Panc1 (cell line): ENCODE results near the gene UNC93B1.

Source experiments
- POLR2AphosphoS5 ChIP-seq: IDR thresholded peaks from 2 replicates; pipeline ENCODE4 v1.6.1; 2012; ENCODE audit warnings: mild to moderate bottlenecking, low read depth, low read length, moderate library complexity
- SIN3A ChIP-seq: IDR thresholded peaks from 2 replicates; pipeline ENCODE4 v1.6.1; 2012; ENCODE audit warnings: low read depth, mild to moderate bottlenecking, low read length, moderate library complexity, borderline replicate concordance; ENCODE audit not compliant: insufficient read depth
- TF ChIP-seq, protein P1 (sequence below): fragments of 450-650 bp; IDR thresholded peaks from 2 replicates; pipeline ENCODE4 v1.5.1; 2017; ENCODE audit warnings: mild to moderate bottlenecking
- TF ChIP-seq, protein P2 (sequence below), 2 experiments: IDR thresholded peaks; 2 replicates each; pipeline ENCODE4 v1.6.1; 2011 to 2012; ENCODE audit warnings: low read depth in 2 of 2, control low read depth in 1 of 2, low read length in 1 of 2, mild to moderate bottlenecking in 1 of 2, moderate library complexity in 1 of 2; ENCODE audit not compliant: insufficient read depth in 1 of 2

DNA sequence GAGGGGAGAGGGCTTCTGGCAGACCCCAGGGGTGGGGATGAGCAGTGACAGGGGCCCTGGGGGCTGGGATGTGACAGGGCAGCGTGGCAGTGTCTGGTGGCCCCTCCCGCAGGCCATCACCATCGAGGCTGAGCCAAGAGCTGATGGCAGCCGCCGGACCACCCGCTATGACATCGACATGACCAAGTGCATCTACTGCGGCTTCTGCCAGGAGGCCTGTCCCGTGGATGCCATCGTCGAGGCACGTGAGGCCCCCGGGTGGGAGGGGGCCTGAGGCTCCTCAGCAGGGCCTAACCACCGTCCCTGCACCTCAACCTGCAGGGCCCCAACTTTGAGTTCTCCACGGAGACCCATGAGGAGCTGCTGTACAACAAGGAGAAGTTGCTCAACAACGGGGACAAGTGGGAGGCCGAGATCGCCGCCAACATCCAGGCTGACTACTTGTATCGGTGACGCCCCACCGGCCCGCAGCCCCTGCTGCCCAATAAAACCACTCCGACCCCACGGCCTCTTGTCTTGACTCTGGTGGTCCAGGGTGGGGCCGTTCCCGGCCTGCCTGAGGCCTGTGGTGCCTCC is 32.3 kb upstream of the UNC93B1 start:
- TF ChIP-seq, protein P1, sequence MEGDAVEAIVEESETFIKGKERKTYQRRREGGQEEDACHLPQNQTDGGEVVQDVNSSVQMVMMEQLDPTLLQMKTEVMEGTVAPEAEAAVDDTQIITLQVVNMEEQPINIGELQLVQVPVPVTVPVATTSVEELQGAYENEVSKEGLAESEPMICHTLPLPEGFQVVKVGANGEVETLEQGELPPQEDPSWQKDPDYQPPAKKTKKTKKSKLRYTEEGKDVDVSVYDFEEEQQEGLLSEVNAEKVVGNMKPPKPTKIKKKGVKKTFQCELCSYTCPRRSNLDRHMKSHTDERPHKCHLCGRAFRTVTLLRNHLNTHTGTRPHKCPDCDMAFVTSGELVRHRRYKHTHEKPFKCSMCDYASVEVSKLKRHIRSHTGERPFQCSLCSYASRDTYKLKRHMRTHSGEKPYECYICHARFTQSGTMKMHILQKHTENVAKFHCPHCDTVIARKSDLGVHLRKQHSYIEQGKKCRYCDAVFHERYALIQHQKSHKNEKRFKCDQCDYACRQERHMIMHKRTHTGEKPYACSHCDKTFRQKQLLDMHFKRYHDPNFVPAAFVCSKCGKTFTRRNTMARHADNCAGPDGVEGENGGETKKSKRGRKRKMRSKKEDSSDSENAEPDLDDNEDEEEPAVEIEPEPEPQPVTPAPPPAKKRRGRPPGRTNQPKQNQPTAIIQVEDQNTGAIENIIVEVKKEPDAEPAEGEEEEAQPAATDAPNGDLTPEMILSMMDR = no peak
- TF ChIP-seq, protein P2, sequence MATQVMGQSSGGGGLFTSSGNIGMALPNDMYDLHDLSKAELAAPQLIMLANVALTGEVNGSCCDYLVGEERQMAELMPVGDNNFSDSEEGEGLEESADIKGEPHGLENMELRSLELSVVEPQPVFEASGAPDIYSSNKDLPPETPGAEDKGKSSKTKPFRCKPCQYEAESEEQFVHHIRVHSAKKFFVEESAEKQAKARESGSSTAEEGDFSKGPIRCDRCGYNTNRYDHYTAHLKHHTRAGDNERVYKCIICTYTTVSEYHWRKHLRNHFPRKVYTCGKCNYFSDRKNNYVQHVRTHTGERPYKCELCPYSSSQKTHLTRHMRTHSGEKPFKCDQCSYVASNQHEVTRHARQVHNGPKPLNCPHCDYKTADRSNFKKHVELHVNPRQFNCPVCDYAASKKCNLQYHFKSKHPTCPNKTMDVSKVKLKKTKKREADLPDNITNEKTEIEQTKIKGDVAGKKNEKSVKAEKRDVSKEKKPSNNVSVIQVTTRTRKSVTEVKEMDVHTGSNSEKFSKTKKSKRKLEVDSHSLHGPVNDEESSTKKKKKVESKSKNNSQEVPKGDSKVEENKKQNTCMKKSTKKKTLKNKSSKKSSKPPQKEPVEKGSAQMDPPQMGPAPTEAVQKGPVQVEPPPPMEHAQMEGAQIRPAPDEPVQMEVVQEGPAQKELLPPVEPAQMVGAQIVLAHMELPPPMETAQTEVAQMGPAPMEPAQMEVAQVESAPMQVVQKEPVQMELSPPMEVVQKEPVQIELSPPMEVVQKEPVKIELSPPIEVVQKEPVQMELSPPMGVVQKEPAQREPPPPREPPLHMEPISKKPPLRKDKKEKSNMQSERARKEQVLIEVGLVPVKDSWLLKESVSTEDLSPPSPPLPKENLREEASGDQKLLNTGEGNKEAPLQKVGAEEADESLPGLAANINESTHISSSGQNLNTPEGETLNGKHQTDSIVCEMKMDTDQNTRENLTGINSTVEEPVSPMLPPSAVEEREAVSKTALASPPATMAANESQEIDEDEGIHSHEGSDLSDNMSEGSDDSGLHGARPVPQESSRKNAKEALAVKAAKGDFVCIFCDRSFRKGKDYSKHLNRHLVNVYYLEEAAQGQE (IDR thresholded peaks at IDR 0.05; ENCODE audit: insufficient read depth in 1 of 2, low read depth in 2 of 2, low read length in 1 of 2) = no peak
- TF ChIP-seq POLR2AphosphoS5 (no peak), SIN3A (no peak)
